Endothelial cell of umbilical vein (primary cell): ENCODE measurements around the gene BCAS3. TPM values are rescaled to one million over a fixed set of nuclear protein-coding genes. Genes with fewer than 3 reads are reported as not detected.

Experiments used
- BruUV-seq: library from RNA; stranded (reverse); fragments of 400-500 nt; replicated peaks from 2 replicates; lab custom pipeline; 2021; lab: Mats Ljungman, UMichigan
- CTCF ChIA-PET: fragments of 300-600, 350-600 bp; sonication (Branson Sonifier 250); formaldehyde crosslinking; loops from one replicate; lab custom pipeline; 2021; ENCODE audit warnings: antibody characterized with exemption, inconsistent platforms; lab: Charles Lee
- POLR2A ChIA-PET: fragments of 300-600, 350-600 bp; sonication (Branson Sonifier 250); formaldehyde crosslinking; loops from one replicate; lab custom pipeline; 2021; ENCODE audit warnings: antibody characterized with exemption, inconsistent platforms; lab: Charles Lee
- DNase-seq: peaks from one replicate; pipeline ENCODE4 v3.0.0-alpha.2; 2011; ENCODE audit warnings: low read depth, low spot score
- FAIRE-seq: peaks from 2 replicates; lab custom pipeline; 2011; peaks lifted over from hg19 to GRCh38; lab: Jason Lieb, UNC
- H2AFZ ChIP-seq: 2 replicates; pipeline ENCODE4 v1.6.0; 2012; ENCODE audit warnings: low read depth, low read length, control low read depth, inconsistent platforms
- H3K27ac ChIP-seq: 2 replicates; pipeline ENCODE4 v1.5.1; 2011; ENCODE audit warnings: low read depth, mild to moderate bottlenecking, control low read depth, low read length, moderate library complexity; ENCODE audit not compliant: insufficient read depth
- H3K27me3 ChIP-seq, 2 experiments: 2 replicates each; pipeline versions ENCODE4 v1.6.0 to v1.6.1; 2011; ENCODE audit warnings: low read length in 2 of 2, mixed read lengths in 1 of 2; ENCODE audit not compliant: control insufficient read depth in 2 of 2, insufficient read depth in 2 of 2
- H3K36me3 ChIP-seq, 2 experiments: 2 replicates in 1 of 2; 3 replicates in 1 of 2; pipeline ENCODE4 v1.5.1; 2011; ENCODE audit warnings: low read length in 2 of 2, mild to moderate bottlenecking in 1 of 2, moderate library complexity in 1 of 2; ENCODE audit not compliant: control insufficient read depth in 2 of 2, insufficient read depth in 2 of 2; ENCODE audit errors: extremely low read depth in 1 of 2
- H3K4me1 ChIP-seq: 3 replicates; pipeline ENCODE4 v1.5.1; 2011; ENCODE audit warnings: mild to moderate bottlenecking, low read length; ENCODE audit not compliant: control insufficient read depth, insufficient read depth; ENCODE audit errors: extremely low read depth
- H3K4me2 ChIP-seq: 2 replicates; pipeline ENCODE4 v1.6.1; 2011; ENCODE audit warnings: low read length, control low read depth, mixed read lengths; ENCODE audit not compliant: insufficient read depth
- H3K4me3 ChIP-seq, 3 experiments: fragments of 200-600 bp in 1 of 3; sonication (generic), shearing (Covaris generic) in 1 of 3; replicated peaks in 1 of 3; 2 replicates each; pipeline ENCODE4 v1.5.1; 2011 to 2016; ENCODE audit warnings: control low read depth in 3 of 3, low read length in 3 of 3, mild to moderate bottlenecking in 2 of 3, inconsistent platforms in 1 of 3, low read depth in 1 of 3, moderate library complexity in 1 of 3; ENCODE audit not compliant: insufficient read depth in 1 of 3
- H3K79me2 ChIP-seq: 2 replicates; pipeline ENCODE4 v1.6.0; 2012; ENCODE audit warnings: low read length, inconsistent platforms; ENCODE audit not compliant: control insufficient read depth, insufficient read depth
- H3K9ac ChIP-seq: replicated peaks from 2 replicates; pipeline ENCODE3; 2011; ENCODE audit warnings: low read length, control low read depth; ENCODE audit not compliant: insufficient read depth; ENCODE audit errors: extremely low read depth
- H3K9me1 ChIP-seq: replicated peaks from 3 replicates; pipeline ENCODE4 v1.6.0; 2011; ENCODE audit warnings: mild to moderate bottlenecking, low read length; ENCODE audit not compliant: control insufficient read depth, insufficient read depth; ENCODE audit errors: extremely low read depth
- H3K9me3 ChIP-seq: replicated peaks from 2 replicates; pipeline ENCODE4 v1.5.1; 2012; ENCODE audit warnings: low read length, inconsistent platforms; ENCODE audit not compliant: control insufficient read depth, insufficient read depth
- H4K20me1 ChIP-seq: replicated peaks from 2 replicates; pipeline ENCODE3; 2011; ENCODE audit warnings: mild to moderate bottlenecking, low read length; ENCODE audit not compliant: control insufficient read depth, insufficient read depth; ENCODE audit errors: extremely low read depth
- EZH2 ChIP-seq: IDR thresholded peaks from 2 replicates; pipeline ENCODE4 v1.6.1; 2012; ENCODE audit warnings: borderline replicate concordance, low read depth, mild to moderate bottlenecking, moderate library complexity, low read length, inconsistent platforms; ENCODE audit not compliant: severe bottlenecking
- FOS ChIP-seq: IDR thresholded peaks from 2 replicates; pipeline ENCODE4 v1.6.1; 2011; ENCODE audit warnings: mild to moderate bottlenecking, low read length, moderate library complexity, borderline replicate concordance; ENCODE audit not compliant: insufficient read depth
- GATA2 ChIP-seq: IDR thresholded peaks from 2 replicates; pipeline ENCODE4 v1.7.0; 2011; ENCODE audit warnings: low read depth, mild to moderate bottlenecking, moderate library complexity, mixed read lengths, low read length; ENCODE audit not compliant: insufficient read length, insufficient read depth
- JUN ChIP-seq: IDR thresholded peaks from 2 replicates; pipeline ENCODE4 v1.6.1; 2011; ENCODE audit warnings: borderline replicate concordance, low read depth; ENCODE audit not compliant: insufficient read length, insufficient read depth
- MYC ChIP-seq: IDR thresholded peaks from one replicate; pipeline ENCODE4 v1.6.1; 2011; ENCODE audit warnings: mild to moderate bottlenecking, low read depth, low read length
- POLR2A ChIP-seq: IDR thresholded peaks from 2 replicates; pipeline ENCODE4 v1.6.1; 2012; ENCODE audit warnings: low read depth, mild to moderate bottlenecking, control low read depth, low read length
- POLR2AphosphoS5 ChIP-seq: IDR thresholded peaks from 2 replicates; pipeline ENCODE4 v1.6.1; 2012; ENCODE audit warnings: low read depth, mild to moderate bottlenecking, control low read depth, low read length, moderate library complexity; ENCODE audit not compliant: insufficient read depth
- dilution Hi-C: fragments of 300-500 bp; cut with MboI; formaldehyde crosslinking; loops from one replicate; pipeline ENCODE4 v1.15.0; 2019; ENCODE audit warnings: low sequenced_read_pairs; ENCODE audit not compliant: extremely low pct_ligation_motif_present
- intact Hi-C: fragments of 100-400 bp; cut with micrococcal nuclease; formaldehyde crosslinking; loops from one replicate; pipeline ENCODE4 v1.10.0; 2022
- polyA plus RNA-seq, 4 experiments: library from polyadenylated mRNA; depleted of rRNA in 3 of 4; stranded (reverse) in 3 of 4; unstranded in 1 of 4; fragments of >200 nt; gene quantifications; 2 replicates each; pipeline versions ENCODE4 v1.2.1 to v1.2.3, GENCODE V29; 2011 to 2012; ENCODE audit warnings: missing spikeins in 1 of 4
- total RNA-seq: library from RNA; stranded (reverse); gene quantifications from 2 replicates; pipeline ENCODE4 v1.2.3, GENCODE V29; 2021
- TF ChIP-seq, protein P1 (sequence below), 2 donors: IDR thresholded peaks; 1 replicate in 1 of 2; 2 replicates in 1 of 2; pipeline ENCODE4 v1.5.1; 2011; ENCODE audit warnings: low read length in 2 of 2, mild to moderate bottlenecking in 2 of 2, moderate library complexity in 2 of 2, control low read depth in 1 of 2, inconsistent platforms in 1 of 2, low read depth in 1 of 2; ENCODE audit not compliant: insufficient read depth in 1 of 2; ENCODE audit errors: extremely low read depth in 1 of 2
- TF ChIP-seq, protein P2 (sequence below): IDR thresholded peaks from 2 replicates; pipeline ENCODE4 v1.6.1; 2011; ENCODE audit not compliant: insufficient read depth, insufficient read length

The BCAS3 gene
- total and polyA plus RNA-seq, 2 donors (not counting 3 experiments of a cell fraction or from before 2014, with no cell fraction given): 8.2 to 16.0 TPM

DNA sequence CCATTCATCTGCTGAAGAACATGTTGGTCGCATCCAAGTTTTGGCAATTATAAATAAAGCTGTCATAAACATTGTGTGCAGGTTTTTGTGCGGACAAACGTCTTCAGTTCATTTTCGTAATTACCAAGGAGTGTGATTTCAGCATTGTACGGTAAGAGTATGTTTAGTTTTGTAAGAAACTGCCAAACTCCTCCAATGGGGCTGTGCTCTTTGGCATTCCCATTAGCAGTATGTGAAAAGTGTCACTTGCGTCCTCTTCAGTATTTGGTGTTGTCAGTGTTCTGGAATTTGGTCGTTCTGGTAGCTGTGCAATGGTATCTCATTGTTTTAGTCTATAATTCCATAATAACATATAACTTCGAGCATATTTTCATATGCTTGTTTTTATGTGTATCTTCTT, 120.9 kb downstream of the BCAS3 start:
- FAIRE-seq: no peak
- H3K4me2 ChIP-seq: no peak overlapping the region
- POLR2A ChIA-PET: no interaction called here

More for the DNA sequence above, 120.9 kb downstream of the BCAS3 start:
- no peaks in the 10 kb centered on the region for H3K4me1 ChIP-seq
- CTCF ChIA-PET: interaction anchor here (0.9 kb wide), 1 partner anchor 78 kb away, joined by 4 read pairs; no protein-coding TSS in a partner anchor
- dilution Hi-C loops: no loop called here
- no peaks in the 10 kb centered on the region for H3K27me3 ChIP-seq
- intact Hi-C loops: no loop called here
- no peaks in the 10 kb centered on the region for H3K9me3 ChIP-seq
- H3K9ac ChIP-seq: no peak overlapping the region
- TF ChIP-seq GATA2 (no peak), POLR2AphosphoS5 (no peak), FOS (no peak), JUN (no peak), POLR2A (no peak), EZH2 (no peak), MYC (no peak)
- TF ChIP-seq, protein P1, sequence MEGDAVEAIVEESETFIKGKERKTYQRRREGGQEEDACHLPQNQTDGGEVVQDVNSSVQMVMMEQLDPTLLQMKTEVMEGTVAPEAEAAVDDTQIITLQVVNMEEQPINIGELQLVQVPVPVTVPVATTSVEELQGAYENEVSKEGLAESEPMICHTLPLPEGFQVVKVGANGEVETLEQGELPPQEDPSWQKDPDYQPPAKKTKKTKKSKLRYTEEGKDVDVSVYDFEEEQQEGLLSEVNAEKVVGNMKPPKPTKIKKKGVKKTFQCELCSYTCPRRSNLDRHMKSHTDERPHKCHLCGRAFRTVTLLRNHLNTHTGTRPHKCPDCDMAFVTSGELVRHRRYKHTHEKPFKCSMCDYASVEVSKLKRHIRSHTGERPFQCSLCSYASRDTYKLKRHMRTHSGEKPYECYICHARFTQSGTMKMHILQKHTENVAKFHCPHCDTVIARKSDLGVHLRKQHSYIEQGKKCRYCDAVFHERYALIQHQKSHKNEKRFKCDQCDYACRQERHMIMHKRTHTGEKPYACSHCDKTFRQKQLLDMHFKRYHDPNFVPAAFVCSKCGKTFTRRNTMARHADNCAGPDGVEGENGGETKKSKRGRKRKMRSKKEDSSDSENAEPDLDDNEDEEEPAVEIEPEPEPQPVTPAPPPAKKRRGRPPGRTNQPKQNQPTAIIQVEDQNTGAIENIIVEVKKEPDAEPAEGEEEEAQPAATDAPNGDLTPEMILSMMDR (IDR thresholded peaks at IDR 0.05; ENCODE audit: extremely low read depth in 1 of 2, insufficient read depth in 1 of 2, low read depth in 1 of 2, low read length in 2 of 2): no peak
- TF ChIP-seq, protein P2, sequence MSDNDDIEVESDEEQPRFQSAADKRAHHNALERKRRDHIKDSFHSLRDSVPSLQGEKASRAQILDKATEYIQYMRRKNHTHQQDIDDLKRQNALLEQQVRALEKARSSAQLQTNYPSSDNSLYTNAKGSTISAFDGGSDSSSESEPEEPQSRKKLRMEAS: no peak
- no peak for DNase-seq
- H3K27ac ChIP-seq: no peak overlapping the region
- no peak overlapping the region for H2AFZ ChIP-seq
- no peaks in the 10 kb centered on the region for H3K9me1 ChIP-seq
- no peaks in the 10 kb centered on the region for H4K20me1 ChIP-seq
- no peaks in the 10 kb centered on the region for H3K36me3 ChIP-seq
- no TSS peak for BruUV-seq
- no peaks in the 10 kb centered on the region for H3K79me2 ChIP-seq
- H3K4me3 ChIP-seq: no peak overlapping the region
